ENCODE results near the gene FER.

Gene FER

GRCh38 chr5:108747111-108747773 lies 455 bp upstream of the FER start:
- TF ChIP-seq ZFX (IDR thresholded peaks at IDR 0.05), result no peak
- no peak for TF ChIP-seq CTCF (conservative IDR thresholded peaks at IDR 0.05)

GRCh38 chr5:108748401-108749127 lies 867 bp downstream of the FER start:
- peak; percentile 94 for TF ChIP-seq ZFX (IDR thresholded peaks at IDR 0.05)
- TF ChIP-seq CTCF (conservative IDR thresholded peaks at IDR 0.05), result peak; percentile 33

More at GRCh38 chr5:108747111-108747773, 455 bp upstream of the FER start:
- H3K27ac ChIP-seq, result no peak overlapping the region

GRCh38 chr5:108749128-108749861 lies 1.6 kb downstream of the FER start:
- TF ChIP-seq CTCF (conservative IDR thresholded peaks at IDR 0.05), result 0 out of 2 replicates have a peak, but pooled peaks have one; percentile 12
- TF ChIP-seq ZFX (IDR thresholded peaks at IDR 0.05), result no peak
- peak overlapping the region; percentile 91 for H3K27ac ChIP-seq

More at GRCh38 chr5:108748401-108749127, 867 bp downstream of the FER start:
- peak overlapping the region; percentile 91 for H3K27ac ChIP-seq

DNA sequence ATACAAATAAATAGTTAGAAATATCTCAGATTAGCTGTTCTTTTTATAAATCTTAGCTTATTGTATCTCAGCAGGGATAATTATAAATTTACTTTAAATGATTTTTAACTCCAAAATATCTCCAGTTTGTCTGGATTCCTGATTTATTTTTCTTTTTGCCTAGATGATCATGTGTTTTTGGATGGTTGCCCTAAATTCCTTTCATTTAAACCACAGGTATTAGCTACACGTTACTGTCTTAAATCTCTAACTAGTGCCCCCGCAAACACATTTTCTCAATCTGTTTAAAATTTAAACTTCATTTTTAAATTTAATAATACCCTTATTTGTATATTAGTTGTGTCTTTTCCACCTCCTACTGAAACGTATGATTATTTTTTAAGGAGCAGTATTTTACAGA lies 5.6 kb downstream of the FER start:
- H3K27ac ChIP-seq, result no peak overlapping the region
- TF ChIP-seq ZFX (IDR thresholded peaks at IDR 0.05), result no peak
- TF ChIP-seq CTCF (conservative IDR thresholded peaks at IDR 0.05), result no peak

GRCh38 chr5:108753877-108754276 lies 6.2 kb downstream of the FER start:
- no peak overlapping the region for H3K27ac ChIP-seq
- TF ChIP-seq ZFX (IDR thresholded peaks at IDR 0.05) (no peak), CTCF (conservative IDR thresholded peaks at IDR 0.05) (no peak)

DNA sequence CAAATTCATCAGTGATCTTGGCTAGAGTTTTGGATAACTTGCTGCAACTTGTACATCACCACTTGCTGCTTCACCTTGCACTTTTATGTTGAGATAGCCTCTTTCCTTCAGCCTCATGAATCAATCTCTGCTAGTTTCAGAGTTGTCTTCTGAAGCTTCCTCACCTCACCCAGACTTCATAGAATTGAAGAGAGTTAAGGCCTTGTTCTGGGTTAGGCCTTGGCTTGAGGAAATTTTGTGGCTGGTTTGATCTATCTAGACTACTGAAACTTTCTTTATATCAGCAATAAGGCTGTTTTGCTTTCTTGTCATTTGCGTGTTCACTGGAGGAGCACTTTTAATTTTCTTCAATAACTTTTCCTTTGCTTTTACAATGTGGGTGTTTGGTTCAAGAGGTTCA lies 12.8 kb downstream of the FER start:
- no peak for TF ChIP-seq CTCF (conservative IDR thresholded peaks at IDR 0.05)
- no peak for TF ChIP-seq ZFX (IDR thresholded peaks at IDR 0.05)
- H3K27ac ChIP-seq, result no peak overlapping the region

DNA sequence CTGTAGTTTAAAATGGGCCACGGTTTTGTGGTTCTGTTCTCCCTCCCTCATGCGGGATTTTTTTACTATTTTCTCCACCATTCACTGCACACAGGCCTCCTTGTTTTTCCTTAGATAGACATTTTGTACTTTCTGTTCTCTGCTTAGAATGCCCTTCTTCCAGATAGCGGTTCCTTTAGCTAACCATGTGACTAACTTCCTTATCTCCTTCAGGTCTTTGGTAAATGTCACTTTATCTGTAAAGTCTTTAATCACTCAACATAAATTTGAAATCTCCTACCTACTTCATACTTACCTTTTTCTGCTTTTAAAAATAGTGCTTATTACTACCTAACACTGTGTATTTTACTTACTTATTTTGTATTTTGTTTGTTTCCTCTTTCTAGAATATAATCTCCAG lies 15.0 kb downstream of the FER start:
- no peak overlapping the region for H3K27ac ChIP-seq
- TF ChIP-seq ZFX (IDR thresholded peaks at IDR 0.05), result no peak
- TF ChIP-seq CTCF (conservative IDR thresholded peaks at IDR 0.05), result no peak
